EH (cell line): Measurements from ENCODE around the gene CCT4.
"Not testable (repeated sequence)": the region's sequence is repeated elsewhere in the genome, so short reads cannot be mapped to it uniquely, and the experiment has no call there.

ENCODE experiments used
- DNase-seq: peaks from one replicate; pipeline ENCODE4 v3.0.0-alpha.2; 2015; ENCODE audit warnings: low read depth

Gene CCT4

GRCh38 chr2:61878761-61879160 is 9.7 kb downstream of the CCT4 start:
- DNase-seq: no peak

DNA sequence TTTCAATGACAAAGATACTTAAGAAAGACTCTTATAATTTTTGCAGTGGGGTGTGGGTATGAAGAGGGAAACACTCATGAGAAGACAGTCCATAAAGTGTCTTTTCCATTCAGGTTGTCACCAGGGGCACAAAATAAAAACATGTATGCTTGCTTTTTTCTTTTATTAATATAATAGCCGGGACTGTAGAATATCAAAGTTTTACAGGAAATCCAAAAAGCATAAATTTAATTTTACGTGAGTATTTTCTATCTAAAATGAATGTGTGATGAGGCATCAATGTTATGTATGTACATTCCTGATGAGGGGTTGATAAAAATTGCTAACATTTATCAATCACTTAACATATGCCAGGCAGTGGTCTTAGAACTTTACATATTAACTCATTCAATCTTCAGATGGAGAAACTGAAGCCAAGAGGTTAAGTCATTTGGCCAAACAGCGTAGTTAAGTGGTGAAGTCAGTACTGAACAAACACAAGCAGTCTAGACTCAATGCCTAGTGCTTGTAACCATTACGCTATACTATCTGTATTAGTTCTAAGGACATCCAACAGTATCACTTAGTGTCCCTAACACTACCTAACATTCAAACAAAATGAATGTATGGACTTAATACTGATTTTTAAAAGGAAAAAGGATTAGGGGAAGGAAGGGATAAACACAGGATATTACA is 10.7 kb downstream of the CCT4 start:
- no peak for DNase-seq

DNA sequence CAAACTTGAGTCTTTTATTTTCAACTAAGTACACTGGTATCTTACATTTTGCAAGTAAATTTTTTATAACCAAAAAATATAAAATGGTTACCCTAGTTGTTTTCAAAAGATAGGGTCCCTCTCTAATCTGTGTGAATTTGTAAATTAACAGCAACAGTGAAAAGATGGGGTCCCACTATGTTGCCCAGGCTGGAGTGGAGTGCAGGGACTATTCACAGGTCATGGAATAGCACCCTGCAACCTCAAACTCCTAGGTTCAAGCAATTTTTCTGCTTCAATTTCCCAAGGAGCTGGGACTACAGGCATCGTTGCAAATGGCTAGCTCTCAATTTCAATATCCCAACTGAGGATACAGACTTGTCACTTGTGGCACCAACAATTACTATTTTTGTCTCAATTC is 12.1 kb downstream of the CCT4 start:
- no peak for DNase-seq

DNA sequence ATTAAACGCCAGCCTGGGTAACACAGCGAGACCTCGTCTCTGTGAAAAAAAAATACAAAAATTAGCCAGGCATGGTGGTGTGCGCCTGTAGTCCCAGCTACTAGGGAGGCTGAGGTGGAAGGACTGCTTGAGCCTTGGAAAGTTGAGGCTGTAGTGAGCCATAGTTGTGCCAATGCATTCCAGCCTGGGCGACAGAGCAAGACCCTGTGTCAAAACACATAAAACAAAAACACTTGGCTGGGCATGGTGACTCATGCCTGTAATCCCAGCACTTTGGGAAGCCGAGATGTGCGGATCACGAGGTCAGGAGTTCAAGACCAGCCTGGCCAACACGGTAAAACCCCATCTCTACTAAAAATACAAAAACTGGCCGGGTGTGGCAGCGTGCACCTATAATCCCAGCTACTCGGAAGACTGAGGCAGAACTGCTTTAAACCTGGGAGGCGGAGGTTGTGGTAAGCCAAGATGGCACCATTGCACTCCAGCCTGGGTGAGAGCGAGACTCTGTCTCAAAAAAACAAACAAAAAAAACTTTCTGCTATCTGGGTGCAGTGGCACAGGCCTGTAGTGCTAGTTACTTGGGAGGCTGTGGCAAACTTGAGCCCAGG is 21.9 kb downstream of the CCT4 start:
- not testable (repeated sequence) for DNase-seq

GRCh38 chr2:61862085-61862484 is 26.4 kb downstream of the CCT4 start:
- DNase-seq: no peak

DNA sequence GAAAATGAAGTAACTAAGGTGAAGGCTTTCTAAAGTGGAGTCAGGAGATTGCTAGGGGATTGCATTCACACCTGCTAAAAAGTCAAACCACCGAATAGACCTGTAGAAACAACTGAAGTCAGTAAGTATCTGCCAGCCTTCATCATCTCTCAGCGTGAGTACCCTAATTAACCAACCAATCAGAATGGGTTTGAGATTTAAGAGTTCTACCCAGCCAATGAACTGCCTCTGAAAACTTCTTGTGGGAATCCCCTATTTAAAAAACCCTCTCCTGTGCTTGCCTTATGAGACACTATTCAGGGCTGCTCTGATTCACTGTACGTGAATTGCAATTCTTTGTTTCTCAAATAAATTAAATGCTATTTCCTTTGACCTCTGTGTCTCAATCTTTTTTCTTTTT is 31.2 kb downstream of the CCT4 start:
- no peak for DNase-seq

- DNase-seq: no peak
These were observed 33.2 kb downstream of the CCT4 start for GRCh38 chr2:61855318-61855613.

DNA sequence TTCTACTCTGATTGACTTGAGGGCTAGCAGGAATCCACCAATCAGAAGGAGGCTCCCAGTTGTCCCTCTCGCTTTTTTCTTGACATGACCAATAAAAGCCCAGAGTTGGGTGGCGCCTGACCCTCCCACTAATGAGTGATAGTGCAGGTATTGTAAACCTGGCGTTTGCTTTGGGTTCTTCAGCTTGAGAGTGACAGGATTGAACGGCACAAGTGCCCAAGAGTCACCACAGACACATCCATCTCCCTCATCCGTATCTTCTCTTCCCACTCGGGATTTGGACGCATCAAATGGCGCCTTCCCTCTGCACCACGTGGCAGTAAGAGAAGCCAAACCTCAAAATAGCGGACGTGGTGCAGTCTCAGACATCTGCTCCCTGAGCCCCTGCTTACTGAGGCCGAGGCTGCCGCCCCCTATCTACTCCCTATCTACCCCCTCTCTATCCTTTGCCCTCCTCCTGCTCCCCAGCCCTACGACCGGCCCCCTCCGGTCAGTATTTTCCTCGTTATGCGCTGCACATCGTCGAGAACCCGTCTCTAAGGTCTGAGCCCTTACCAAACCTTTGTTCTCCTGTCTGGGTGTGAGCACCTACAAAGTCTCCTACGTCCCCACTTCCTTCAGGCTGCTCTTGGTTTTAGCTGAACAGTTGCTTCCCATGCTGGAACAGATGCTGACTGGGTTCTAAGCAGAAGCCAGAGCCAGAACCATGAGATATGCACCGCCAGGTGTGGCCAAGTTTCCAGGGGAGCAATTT is 33.7 kb downstream of the CCT4 start:
- peak; percentile 97 for DNase-seq

DNA sequence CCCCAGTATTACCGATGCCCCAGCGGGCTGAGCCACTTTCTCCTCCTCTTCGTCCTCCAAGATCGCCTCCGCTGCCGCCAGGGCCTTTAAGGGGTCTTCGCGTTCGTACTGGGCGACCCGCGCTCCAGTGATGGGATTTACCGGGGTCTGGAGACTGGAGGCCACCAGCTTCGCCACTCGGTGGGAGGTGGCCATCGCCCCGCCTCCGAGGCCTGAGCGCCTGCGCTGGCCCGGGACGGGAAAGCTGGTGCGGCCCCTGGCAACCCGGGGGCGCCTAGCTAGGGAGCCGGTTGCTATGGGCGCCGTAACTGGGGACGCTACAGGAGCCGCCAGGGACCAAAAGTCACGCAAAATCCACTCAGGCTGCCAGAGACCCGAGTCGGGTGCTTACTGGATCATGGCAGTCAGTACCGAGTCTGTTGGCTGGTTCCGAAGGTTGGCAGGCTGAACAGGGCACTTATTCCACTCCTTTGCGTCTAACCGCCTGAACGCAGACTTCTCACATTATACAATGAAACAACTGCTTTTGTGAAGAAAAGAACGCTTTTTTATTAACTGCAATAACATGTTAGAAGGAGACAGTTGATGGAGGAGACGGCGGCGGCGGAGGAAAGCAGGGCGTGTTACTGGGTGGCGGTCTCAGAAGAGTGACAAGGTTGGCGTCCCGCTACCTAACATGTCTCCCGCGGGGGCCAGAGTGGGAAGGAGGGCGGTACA is 34.5 kb downstream of the CCT4 start, which contains the start of gene FAM161A:
FAM161A (minus strand) TSS at position 214 of the 717 bp plus-strand sequence; CDS start at position 195, 19 bp downstream.
- DNase-seq: peak; percentile 89

GRCh38 chr2:61853086-61853846 is 35.2 kb downstream of the CCT4 start:
- peak; percentile 69 for DNase-seq

DNA sequence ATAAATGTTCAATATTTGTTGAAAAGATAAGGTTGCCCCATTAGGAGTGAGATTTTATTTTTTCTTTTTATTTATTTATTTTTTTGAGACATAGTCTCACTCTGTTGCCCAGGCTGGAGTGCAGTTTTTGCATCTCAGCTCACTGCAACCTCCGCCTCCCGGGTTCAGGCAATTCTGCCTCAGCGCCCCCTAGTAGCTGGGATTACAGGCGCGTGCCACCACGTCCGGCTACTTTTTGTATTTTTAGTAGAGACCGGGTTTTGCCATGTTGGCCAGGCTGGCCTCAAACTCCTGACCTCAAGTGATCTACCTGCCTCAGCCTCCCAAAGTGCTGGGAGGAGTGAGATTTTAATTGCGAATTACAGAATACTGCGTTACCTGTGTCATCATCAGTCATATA is 37.2 kb downstream of the CCT4 start:
- DNase-seq: not testable (repeated sequence)

DNA sequence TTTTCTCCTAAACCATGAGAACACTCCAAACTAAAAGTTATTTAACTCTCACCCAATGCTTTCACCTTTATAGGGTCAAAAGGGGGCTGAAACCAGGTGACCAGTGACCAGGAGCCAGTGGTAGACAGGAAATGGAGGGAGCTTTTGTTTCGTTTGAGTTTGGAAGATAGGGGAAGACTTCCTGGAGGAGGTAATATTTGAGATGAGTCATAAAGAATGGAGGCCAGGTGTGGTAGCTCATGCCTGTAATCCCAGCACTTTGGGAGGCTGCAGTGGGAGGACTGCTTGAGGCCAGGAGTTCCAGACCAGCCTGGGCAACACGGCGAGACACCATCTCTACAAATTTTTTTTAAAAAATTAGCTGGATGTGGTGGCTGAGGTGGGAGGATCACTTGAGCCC is 43.1 kb downstream of the CCT4 start:
- DNase-seq: no peak

DNA sequence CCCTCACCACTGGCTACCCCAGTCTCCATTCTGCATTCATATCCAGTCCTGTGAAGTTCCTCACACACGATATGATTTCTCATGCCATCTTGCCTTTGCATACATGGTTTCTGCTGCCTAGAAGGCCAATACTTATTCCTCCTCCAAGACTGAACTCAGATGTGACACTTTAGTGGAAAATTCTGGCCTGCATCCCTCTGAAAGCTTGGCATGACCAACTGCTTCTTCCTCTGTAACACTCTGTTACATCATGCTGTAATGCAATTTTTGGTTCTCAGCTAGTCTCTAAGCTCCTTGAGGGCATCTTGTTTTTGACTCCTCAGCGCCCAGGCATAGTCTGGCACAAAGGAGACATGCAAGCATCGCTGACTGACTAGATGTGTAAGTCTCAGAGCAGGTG is 47.2 kb downstream of the CCT4 start:
- no peak for DNase-seq

GRCh38 chr2:61834893-61835292 is 53.6 kb downstream of the CCT4 start:
- DNase-seq: no peak

DNA sequence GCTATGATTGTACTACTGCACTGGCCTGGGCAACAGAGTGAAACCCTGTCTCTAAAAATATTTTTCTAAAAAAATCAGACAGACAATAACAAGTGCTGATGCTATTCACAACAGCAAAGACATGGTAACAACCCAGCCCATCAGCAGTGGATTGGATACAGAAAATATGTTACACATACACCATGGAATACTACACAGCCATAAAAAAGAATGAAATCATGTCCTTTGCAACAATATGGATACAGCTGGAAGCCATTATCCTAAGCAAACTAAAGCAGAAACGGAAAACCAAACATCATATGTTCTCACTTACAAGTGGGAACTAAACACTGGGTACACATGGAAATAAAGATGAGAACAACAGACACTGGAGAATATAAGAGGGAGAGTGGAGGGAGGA is 54.5 kb downstream of the CCT4 start:
- DNase-seq: no peak

- no peak for DNase-seq
These were observed 56.1 kb downstream of the CCT4 start for GRCh38 chr2:61832183-61832841.

DNA sequence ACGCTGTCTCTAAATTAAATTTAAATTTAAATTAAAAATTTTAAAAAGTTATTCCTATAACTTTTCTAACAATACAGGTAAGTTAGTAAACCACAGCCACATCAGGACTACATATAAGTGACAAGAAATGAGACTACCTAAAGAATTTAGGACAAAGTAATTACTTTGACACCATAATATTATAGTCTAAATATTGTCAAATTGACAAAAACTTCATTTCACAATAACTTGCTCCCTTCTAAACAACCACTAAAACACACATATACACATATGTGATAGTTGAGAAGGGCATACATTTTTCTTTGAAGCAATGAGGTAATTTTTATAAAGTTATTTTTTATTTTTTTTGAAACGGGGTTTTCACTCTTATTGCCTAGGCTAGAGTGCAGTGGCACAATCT is 66.2 kb downstream of the CCT4 start:
- no peak for DNase-seq
